Mesodermal cell (in vitro differentiated cells): ENCODE data around the gene SLC43A3.

Experiments
- H3K27ac ChIP-seq: 2 replicates; pipeline ENCODE4 v1.7.0; 2013; ENCODE audit warnings: mild to moderate bottlenecking, low read depth, low read length, moderate library complexity; ENCODE audit not compliant: severe bottlenecking
- H3K36me3 ChIP-seq: 2 replicates; pipeline ENCODE4 v1.7.1; 2013; ENCODE audit warnings: mild to moderate bottlenecking, low read length, moderate library complexity; ENCODE audit not compliant: control insufficient read depth, insufficient read depth
- H3K4me1 ChIP-seq: one replicate; pipeline ENCODE4 v1.7.1; 2013; ENCODE audit warnings: mild to moderate bottlenecking, low read length; ENCODE audit not compliant: insufficient read depth, control insufficient read depth, poor library complexity, severe bottlenecking
- H3K4me3 ChIP-seq: 2 replicates; pipeline ENCODE4 v1.7.0; 2013; ENCODE audit warnings: low read length, control low read depth, mild to moderate bottlenecking; ENCODE audit not compliant: insufficient read depth, poor library complexity, severe bottlenecking; ENCODE audit errors: extremely low read depth
- H3K9me3 ChIP-seq: 2 replicates; pipeline ENCODE4 v1.7.1; 2013; ENCODE audit warnings: mild to moderate bottlenecking, low read length, moderate library complexity; ENCODE audit not compliant: control insufficient read depth
- WGBS, 2 experiments: methylation state at CpG; one replicate each; pipeline ENCODE4 v1.1.5; 2013; ENCODE audit warnings: missing lambda C conversion rate in 2 of 2; ENCODE audit not compliant: insufficient coverage in 2 of 2; 5-methylcytosine and 5-hydroxymethylcytosine counted together

The SLC43A3 gene

GRCh38 chr11:57440744-57441414 lies 14.0 kb upstream of the SLC43A3 start:
- WGBS, 2 experiments: 92 to 100% methylated on average over 2 to 4 of the region's 4 CpGs
- no peak overlapping the region for H3K4me3 ChIP-seq
- H3K4me1 ChIP-seq: no peaks in the 10 kb centered on the region
- no peaks in the 10 kb centered on the region for H3K9me3 ChIP-seq
- H3K27ac ChIP-seq: no peak overlapping the region
- no peaks in the 10 kb centered on the region for H3K36me3 ChIP-seq

DNA sequence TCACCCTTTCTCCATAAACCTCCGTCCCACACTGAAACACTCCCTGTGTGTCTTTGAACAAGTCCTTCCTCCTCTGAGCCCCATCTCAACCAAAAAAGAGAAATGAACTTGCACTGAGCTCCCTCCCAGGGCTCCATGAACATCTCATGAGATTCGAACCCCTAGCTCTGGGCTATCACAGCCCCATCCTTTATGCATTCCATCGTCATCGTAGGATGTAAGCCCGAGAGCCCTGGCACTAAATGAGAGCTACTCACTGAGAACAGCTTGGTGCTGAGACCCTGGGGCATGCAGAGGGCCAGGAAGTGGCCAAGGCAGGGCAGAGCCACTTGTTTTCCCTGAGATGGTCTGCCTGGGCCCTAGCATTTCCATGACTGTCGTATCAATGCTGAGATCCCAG lies 12.9 kb upstream of the SLC43A3 start:
- Histone ChIP-seq H3K9me3 (no peaks in the 10 kb centered on the region), H3K27ac (no peak overlapping the region), H3K4me3 (no peak overlapping the region), H3K4me1 (no peaks in the 10 kb centered on the region), H3K36me3 (no peaks in the 10 kb centered on the region)
- 84 to 88% methylated on average over 6 of the region's 6 CpGs for WGBS, 2 experiments

- no peak overlapping the region for H3K27ac ChIP-seq
- H3K4me1 ChIP-seq: no peaks in the 10 kb centered on the region
These were observed 11.7 kb upstream of the SLC43A3 start for GRCh38 chr11:57438345-57439285.

GRCh38 chr11:57436031-57436430 lies 9.1 kb upstream of the SLC43A3 start:
- 93% methylated on average over 7 of the region's 7 CpGs for WGBS, 2 experiments

More at GRCh38 chr11:57438345-57439285, 11.7 kb upstream of the SLC43A3 start:
- 93 to 94% methylated on average over 11 of the region's 12 CpGs for WGBS, 2 experiments
- no peaks in the 10 kb centered on the region for H3K36me3 ChIP-seq
- no peaks in the 10 kb centered on the region for H3K9me3 ChIP-seq
- H3K4me3 ChIP-seq: no peak overlapping the region

DNA sequence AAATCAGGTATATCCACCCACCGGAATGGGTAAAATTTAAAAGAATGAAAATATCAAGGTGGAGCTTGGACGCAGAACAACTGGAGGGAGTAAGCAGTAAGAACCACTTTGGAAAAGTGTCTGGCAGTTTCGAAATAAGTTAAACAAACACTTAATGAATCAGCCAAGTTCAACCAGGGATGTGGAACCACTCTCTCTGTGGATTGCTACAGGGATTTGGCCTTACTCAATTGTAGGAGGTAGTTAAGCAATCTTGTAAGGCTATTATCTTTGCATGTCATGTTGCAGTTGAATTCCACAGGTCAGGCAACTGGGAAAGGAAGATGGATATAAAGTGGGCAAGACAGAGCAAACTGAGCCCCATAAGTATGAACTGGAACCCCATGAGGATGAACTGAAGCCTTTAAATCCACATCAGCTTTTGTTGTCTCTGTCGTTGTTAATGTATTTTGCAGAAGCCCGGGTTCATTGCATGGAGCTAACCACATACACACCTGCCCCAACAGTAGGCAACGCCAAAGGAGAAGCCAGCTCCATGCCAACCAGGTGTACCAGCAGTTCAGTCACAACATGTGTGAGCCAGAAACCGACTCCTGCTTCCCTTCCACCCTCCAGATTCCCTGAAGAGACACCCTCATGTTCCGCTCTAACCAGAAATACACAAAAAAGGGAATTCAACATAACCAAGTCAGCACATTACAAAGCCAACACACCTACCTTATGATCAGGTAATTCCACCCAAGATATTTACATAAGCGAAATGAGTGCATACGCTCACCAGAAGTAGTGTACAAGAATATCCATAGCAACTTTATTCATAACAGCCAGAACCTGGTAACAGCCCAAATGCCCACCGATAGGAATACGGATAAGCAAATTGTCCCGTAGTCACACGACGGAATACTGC lies 8.0 kb upstream of the SLC43A3 start:
- Histone ChIP-seq H3K4me1 (peaks cover 12% of the 10 kb centered on the region), H3K36me3 (no peaks in the 10 kb centered on the region), H3K4me3 (no peak overlapping the region), H3K27ac (no peak overlapping the region), H3K9me3 (no peaks in the 10 kb centered on the region)
- WGBS, 2 experiments: 89 to 92% methylated on average over 6 to 11 of the region's 15 CpGs

More at GRCh38 chr11:57436031-57436430, 9.1 kb upstream of the SLC43A3 start:
- peaks cover 8% of the 10 kb centered on the region for H3K4me1 ChIP-seq
- H3K36me3 ChIP-seq: no peaks in the 10 kb centered on the region
- H3K27ac ChIP-seq: no peak overlapping the region
- no peak overlapping the region for H3K4me3 ChIP-seq
- H3K9me3 ChIP-seq: no peaks in the 10 kb centered on the region

DNA sequence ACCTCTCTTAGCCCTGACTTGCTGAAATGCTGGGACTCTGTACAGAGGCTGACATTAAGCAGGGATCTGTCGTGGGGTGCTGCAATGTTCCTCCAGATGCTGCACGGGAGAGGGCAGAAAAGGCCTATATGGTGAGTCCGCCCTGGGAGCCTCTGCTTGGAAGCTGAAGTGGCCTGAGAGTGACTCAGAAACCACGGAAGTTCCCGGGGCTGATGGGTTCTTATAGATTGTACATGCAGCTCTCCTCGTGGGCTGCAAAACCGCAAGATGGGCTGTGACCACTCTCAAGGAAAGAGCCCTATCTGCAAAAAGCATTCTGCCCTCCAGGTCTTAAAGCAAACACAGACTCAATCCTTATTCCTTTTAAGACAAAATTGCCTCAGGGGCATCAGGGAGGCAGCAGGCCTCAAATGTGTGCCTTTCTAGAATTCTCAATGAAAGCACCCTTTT lies 5.8 kb upstream of the SLC43A3 start:
- Histone ChIP-seq H3K27ac (peak overlapping the region; percentile 29), H3K36me3 (no peaks in the 10 kb centered on the region), H3K4me3 (no peak overlapping the region), H3K9me3 (no peaks in the 10 kb centered on the region), H3K4me1 (peaks cover 12% of the 10 kb centered on the region)
- 73 to 88% methylated on average over 5 to 6 of the region's 7 CpGs for WGBS, 2 experiments

GRCh38 chr11:57432149-57432561 lies 5.2 kb upstream of the SLC43A3 start:
- no peak overlapping the region for H3K4me3 ChIP-seq
- 82 to 86% methylated on average over 5 of the region's 5 CpGs for WGBS, 2 experiments
- no peaks in the 10 kb centered on the region for H3K9me3 ChIP-seq
- peak overlapping the region; percentile 29 for H3K27ac ChIP-seq
- H3K36me3 ChIP-seq: no peaks in the 10 kb centered on the region
- H3K4me1 ChIP-seq: peaks cover 16% of the 10 kb centered on the region

GRCh38 chr11:57430952-57431351 lies 4.0 kb upstream of the SLC43A3 start:
- Histone ChIP-seq H3K9me3 (no peaks in the 10 kb centered on the region), H3K27ac (no peak overlapping the region), H3K36me3 (no peaks in the 10 kb centered on the region), H3K4me3 (no peak overlapping the region), H3K4me1 (peaks cover 25% of the 10 kb centered on the region)
- WGBS, 2 experiments: no CpG with 5 or more reads among the region's 1 CpG

GRCh38 chr11:57429946-57430345 lies 3.0 kb upstream of the SLC43A3 start:
- Histone ChIP-seq H3K4me3 (no peak overlapping the region), H3K27ac (no peak overlapping the region), H3K4me1 (peaks cover 31% of the 10 kb centered on the region), H3K36me3 (peaks cover 4% of the 10 kb centered on the region), H3K9me3 (no peaks in the 10 kb centered on the region)
- 29% methylated on average over 1 of the region's 4 CpGs; no CpG with 5 or more reads in 1 of the 2 experiments for WGBS, 2 experiments

DNA sequence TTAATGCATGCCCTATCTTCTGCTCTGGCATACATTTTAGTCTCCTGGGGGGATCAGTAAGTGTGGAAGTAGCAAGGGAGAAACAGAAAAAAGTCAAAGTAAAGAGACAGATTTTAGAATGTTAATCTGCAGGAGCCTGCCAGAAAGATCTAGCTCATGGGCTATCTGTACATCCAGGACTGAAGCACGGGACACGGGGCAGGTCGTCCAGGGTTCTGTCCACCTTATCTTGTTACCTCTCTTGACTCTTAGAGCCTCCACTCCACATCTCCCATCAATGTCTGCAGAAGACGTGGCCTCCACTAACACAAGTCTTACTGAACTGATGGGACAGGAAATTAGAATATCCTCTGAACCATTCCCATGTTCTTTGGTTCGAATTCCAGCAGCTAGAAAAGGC lies 1.7 kb upstream of the SLC43A3 start:
- H3K9me3 ChIP-seq: no peaks in the 10 kb centered on the region
- H3K36me3 ChIP-seq: peaks cover 7% of the 10 kb centered on the region
- no peak overlapping the region for H3K27ac ChIP-seq
- H3K4me3 ChIP-seq: no peak overlapping the region
- peaks cover 41% of the 10 kb centered on the region for H3K4me1 ChIP-seq
- 92 to 94% methylated on average over 4 to 5 of the region's 5 CpGs for WGBS, 2 experiments
